Right forelimb (tissue), 1 donor: ENCODE measurements around the gene FBXO40.

Experiments
- DNase-seq: peaks from one replicate; pipeline ENCODE4 v3.0.0-alpha.2; 2018

FBXO40 gene

GRCh38 chr3:121621491-121621890 is 28.3 kb downstream of the FBXO40 start:
- DNase-seq, result no peak

GRCh38 chr3:121624147-121624899 is 31.1 kb downstream of the FBXO40 start:
- no peak for DNase-seq

GRCh38 chr3:121626495-121626894 is 33.3 kb downstream of the FBXO40 start:
- no peak for DNase-seq

GRCh38 chr3:121627211-121627610 is 34.0 kb downstream of the FBXO40 start:
- no peak for DNase-seq

GRCh38 chr3:121627622-121628021 is 34.4 kb downstream of the FBXO40 start:
- no peak for DNase-seq

GRCh38 chr3:121629601-121630000 is 36.4 kb downstream of the FBXO40 start:
- no peak for DNase-seq

- DNase-seq, result no peak
These were observed 37.2 kb downstream of the FBXO40 start for GRCh38 chr3:121630355-121630754.

GRCh38 chr3:121637922-121638321 is 44.7 kb downstream of the FBXO40 start:
- DNase-seq, result no peak

- DNase-seq, result no peak
These were observed 47.9 kb downstream of the FBXO40 start for GRCh38 chr3:121641127-121641526.

GRCh38 chr3:121642601-121643314 is 49.6 kb downstream of the FBXO40 start:
- DNase-seq, result no peak

- no peak for DNase-seq
These were observed 51.9 kb downstream of the FBXO40 start for GRCh38 chr3:121645054-121645453.

GRCh38 chr3:121648219-121648958 is 55.2 kb downstream of the FBXO40 start:
- DNase-seq, result no peak

- DNase-seq, result no peak
These were observed 56.5 kb downstream of the FBXO40 start for GRCh38 chr3:121649645-121650044.

- no peak for DNase-seq
These were observed 58.5 kb downstream of the FBXO40 start for GRCh38 chr3:121651684-121652083.

- no peak for DNase-seq
These were observed 61.6 kb downstream of the FBXO40 start for GRCh38 chr3:121654493-121655385.

GRCh38 chr3:121658716-121659435 is 65.7 kb downstream of the FBXO40 start:
- no peak for DNase-seq

GRCh38 chr3:121659586-121659985 is 66.4 kb downstream of the FBXO40 start:
- DNase-seq, result no peak

- DNase-seq, result no peak
These were observed 67.4 kb downstream of the FBXO40 start, which contains the start of gene HCLS1 for GRCh38 chr3:121660356-121661171. Gene HCLS1, minus strand, starts transcription at chr3:121660903. Its CDS starts 2,556 bp downstream, at chr3:121658347.

GRCh38 chr3:121661376-121661775 is 68.2 kb downstream of the FBXO40 start:
- DNase-seq, result no peak

- DNase-seq, result no peak
These were observed 69.6 kb downstream of the FBXO40 start for GRCh38 chr3:121662742-121663141.
